Loucy (cell line): ENCODE measurements around the gene KAT2A.

Experiments
- CTCF ChIP-seq: fragments of 200-600 bp; sonication (generic); conservative IDR thresholded peaks from 2 replicates; pipeline ENCODE4 v1.5.1; 2014; ENCODE audit warnings: mild to moderate bottlenecking, antibody characterized with exemption, low read length
- EZH2phosphoT487 ChIP-seq: fragments of 200-600 bp; IDR thresholded peaks from 2 replicates; pipeline ENCODE4 v1.6.1; 2018; ENCODE audit warnings: antibody characterized with exemption, mild to moderate bottlenecking, moderate library complexity, borderline replicate concordance

DNA sequence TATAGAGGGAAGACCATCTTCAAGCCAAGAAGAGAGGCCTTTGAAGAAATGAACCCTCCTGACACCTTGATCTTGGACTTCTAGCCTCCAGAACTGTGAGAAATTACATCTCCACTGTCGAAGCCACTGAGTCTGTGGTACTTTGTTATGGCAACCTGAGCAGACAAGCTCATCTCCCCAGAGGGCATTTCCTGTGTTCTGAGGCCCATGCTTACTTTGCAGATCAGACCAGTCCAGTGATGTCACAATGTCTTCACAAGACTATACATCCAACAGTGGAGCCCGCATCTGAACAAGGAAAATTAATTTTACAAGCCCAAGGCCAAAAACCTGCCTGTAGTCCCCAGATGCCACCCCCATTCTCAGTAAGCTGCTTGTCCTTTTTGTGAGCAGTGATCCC lies 56.0 kb downstream of the KAT2A start:
- no peak for TF ChIP-seq CTCF
- TF ChIP-seq EZH2phosphoT487, result no peak
